Astrocyte of the spinal cord (primary cell): Measurements from ENCODE around the gene ZBTB20.
"Not testable (repeated sequence)": the region's sequence is repeated elsewhere in the genome, so short reads cannot be mapped to it uniquely, and the experiment has no call there.

Experiments
- DNase-seq: peaks from one replicate; pipeline ENCODE4 v3.0.0; 2011; ENCODE audit warnings: low read depth, low spot score
- H3K4me3 ChIP-seq: 2 replicates; pipeline ENCODE4 v1.5.1; 2011; ENCODE audit warnings: low read depth, mild to moderate bottlenecking, low read length, moderate library complexity
- in situ Hi-C: cut with HindIII; loops from 2 replicates; pipeline ENCODE4 v1.10.0; 2017; ENCODE audit warnings: low sequenced_read_pairs
- TF ChIP-seq, protein P1 (sequence below): IDR thresholded peaks from 2 replicates; pipeline ENCODE4 v1.5.1; 2012; ENCODE audit warnings: low read depth, mild to moderate bottlenecking, low read length, inconsistent platforms

ZBTB20 gene

DNA sequence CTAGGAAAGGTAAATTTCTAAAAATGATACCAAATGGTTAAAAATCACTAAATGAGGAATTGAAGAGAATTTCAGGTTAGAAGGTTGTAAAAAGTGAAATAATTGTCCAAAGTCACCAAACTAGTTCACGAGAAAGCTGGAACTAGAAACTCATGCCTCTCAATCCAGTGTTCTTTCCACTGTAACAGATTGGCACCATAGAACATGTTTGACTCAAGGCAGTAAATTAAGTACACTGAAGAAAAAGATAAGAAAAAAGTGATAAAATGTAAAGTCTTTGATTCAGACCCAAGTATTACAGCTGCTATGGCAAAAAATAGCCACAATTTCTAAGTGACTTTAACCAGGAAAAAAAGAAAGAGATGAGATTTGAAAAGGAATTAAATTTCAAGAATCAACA lies 26.5 kb downstream of the ZBTB20 start:
- no peak overlapping the region for H3K4me3 ChIP-seq
- DNase-seq = no peak
- in situ Hi-C loops = no loop called here
- TF ChIP-seq, protein P1, sequence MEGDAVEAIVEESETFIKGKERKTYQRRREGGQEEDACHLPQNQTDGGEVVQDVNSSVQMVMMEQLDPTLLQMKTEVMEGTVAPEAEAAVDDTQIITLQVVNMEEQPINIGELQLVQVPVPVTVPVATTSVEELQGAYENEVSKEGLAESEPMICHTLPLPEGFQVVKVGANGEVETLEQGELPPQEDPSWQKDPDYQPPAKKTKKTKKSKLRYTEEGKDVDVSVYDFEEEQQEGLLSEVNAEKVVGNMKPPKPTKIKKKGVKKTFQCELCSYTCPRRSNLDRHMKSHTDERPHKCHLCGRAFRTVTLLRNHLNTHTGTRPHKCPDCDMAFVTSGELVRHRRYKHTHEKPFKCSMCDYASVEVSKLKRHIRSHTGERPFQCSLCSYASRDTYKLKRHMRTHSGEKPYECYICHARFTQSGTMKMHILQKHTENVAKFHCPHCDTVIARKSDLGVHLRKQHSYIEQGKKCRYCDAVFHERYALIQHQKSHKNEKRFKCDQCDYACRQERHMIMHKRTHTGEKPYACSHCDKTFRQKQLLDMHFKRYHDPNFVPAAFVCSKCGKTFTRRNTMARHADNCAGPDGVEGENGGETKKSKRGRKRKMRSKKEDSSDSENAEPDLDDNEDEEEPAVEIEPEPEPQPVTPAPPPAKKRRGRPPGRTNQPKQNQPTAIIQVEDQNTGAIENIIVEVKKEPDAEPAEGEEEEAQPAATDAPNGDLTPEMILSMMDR = no peak

DNA sequence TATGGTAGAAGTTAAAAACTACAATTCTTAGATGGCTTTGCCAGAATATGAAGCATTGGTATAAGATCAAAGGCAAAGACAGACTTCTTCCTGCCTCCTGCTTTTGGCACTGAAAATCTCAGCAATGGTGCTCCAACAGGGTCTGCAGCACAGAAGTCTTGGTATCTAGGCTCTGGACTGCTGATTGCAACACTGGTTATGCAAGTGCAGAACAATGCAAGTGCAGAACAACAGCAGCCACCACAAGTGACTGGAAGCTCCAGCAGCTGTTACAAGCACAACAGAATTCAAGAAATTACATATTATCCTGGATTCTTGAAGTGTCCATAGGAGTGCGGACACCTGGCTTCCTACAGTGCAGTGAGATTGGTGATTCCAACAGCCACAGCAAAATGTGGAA lies 33.7 kb downstream of the ZBTB20 start:
- H3K4me3 ChIP-seq = no peak overlapping the region
- DNase-seq = no peak
- TF ChIP-seq, protein P1 = no peak
- in situ Hi-C loops = no loop called here

DNA sequence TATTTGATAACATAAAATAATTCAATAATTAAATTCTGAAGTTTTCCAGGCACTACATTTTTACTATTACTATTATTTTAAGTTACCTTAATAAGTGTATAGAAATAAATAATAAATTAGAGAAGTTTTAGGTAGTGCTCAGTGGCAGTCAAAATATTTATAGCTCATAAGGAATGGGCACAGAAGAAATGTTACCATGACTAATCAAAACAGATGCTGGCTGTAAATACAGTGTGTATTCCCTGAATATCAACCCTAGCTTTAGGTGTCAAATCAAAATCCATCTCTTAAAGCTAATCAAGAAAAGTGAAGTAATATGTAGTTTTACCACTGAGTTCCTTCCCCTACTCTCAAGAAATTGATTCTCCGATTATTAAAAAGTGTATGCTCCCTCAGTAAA lies 35.5 kb downstream of the ZBTB20 start:
- in situ Hi-C loops = no loop called here
- no peak for DNase-seq
- H3K4me3 ChIP-seq = no peak overlapping the region
- TF ChIP-seq, protein P1 = no peak

DNA sequence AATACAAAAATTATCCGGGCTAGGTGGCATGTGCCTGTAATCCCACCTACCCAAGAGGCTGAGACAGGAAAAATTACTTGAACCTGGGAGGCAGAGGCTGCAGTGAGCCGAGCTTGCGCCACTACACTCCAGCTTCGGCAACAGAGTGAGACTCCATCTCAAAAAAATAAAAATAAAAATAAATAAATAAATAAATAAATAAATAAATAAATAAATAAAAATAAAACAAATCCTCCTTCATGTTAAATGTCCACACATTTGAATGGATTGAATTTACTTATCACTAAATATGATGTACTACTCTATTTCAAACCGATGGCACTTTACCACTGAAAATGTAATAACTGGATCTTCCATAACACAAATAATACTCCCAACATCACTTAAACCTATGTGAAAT lies 36.3 kb downstream of the ZBTB20 start:
- in situ Hi-C loops = no loop called here
- DNase-seq = no peak
- H3K4me3 ChIP-seq = no peak overlapping the region
- TF ChIP-seq, protein P1 = no peak

DNA sequence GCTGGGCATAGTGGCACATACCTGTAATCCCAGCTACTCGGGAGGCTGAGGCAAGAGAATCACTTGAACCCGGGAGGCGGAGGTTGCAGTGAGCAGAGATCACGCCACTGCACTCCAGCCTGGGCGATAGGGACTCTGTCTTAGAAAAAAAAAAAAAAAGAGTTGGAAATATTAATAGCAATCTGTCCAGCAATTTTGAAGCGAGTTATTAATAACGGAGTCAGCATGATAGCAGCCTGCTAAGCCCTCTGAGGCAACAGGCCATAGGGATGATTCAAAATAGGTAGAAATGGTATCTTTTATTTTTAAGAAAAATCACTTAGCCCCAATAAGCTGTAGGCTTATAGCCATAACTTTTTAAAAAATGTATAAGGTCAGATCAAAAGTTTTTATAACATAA lies 37.0 kb downstream of the ZBTB20 start:
- DNase-seq, in situ Hi-C loops, H3K4me3 ChIP-seq: not testable (repeated sequence)

DNA sequence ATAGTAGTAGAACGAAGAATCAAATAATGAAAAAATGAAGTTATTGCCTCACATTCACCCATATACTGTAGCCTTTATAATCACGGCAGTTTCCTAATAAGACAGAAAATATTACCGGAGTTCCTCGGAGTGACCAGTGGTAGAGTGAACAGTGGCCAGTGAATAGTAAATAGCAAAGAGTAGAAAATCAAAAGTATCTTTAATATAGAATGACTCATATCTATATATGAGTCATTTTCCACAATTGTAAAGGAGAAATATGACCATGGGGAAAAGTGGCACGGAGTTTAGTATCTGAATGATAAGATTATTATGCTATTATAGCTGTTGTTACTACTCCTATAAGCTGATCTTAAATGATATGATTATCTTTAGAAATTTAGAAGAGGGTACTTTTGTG lies 38.5 kb downstream of the ZBTB20 start:
- H3K4me3 ChIP-seq = no peak overlapping the region
- in situ Hi-C loops = no loop called here
- TF ChIP-seq, protein P1 = no peak
- DNase-seq = no peak

DNA sequence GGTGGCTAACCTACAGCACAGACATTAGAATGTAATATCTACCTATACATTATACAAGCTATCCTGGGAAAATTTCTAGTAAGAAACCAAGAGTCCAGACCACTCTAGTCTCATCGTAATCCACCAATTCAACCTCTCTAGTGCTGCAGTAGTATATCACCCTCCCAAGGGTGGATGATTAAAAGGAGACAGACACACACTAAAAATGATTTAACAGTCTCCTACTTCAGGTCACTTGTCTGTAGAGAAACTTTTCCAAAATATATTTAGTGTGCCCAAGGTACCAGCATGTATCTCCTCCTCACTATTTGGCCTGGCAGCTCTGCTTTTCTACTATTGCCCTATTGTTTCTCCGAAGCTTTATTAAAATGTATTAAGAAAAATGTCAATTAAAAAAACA lies 45.0 kb downstream of the ZBTB20 start:
- in situ Hi-C loops = no loop called here
- TF ChIP-seq, protein P1 = no peak
- DNase-seq = no peak
- no peak overlapping the region for H3K4me3 ChIP-seq
